Activated CD8-positive, alpha-beta T cell treated with anti-CD3 and anti-CD28 coated beads for 36 hours (primary cell): ENCODE data around the gene ADORA3. TPM values are rescaled to one million over a fixed set of nuclear protein-coding genes. Genes with fewer than 3 reads are reported as not detected.

ENCODE experiments used
- ATAC-seq: fragments of 200-7000 bp; cut with Tn5 transposase; one replicate; pipeline ENCODE4 v1.10.0; 2021; ENCODE audit warnings: mild to moderate bottlenecking, moderate library complexity
- CTCF ChIA-PET: fragments of 350-600 bp; sonication (Branson Sonifier 250); formaldehyde crosslinking; loops from one replicate; lab custom pipeline; 2021; ENCODE audit warnings: antibody characterized with exemption; lab: Charles Lee
- POLR2A ChIA-PET: fragments of 350-600 bp; sonication (Branson Sonifier 250); formaldehyde crosslinking; loops from one replicate; lab custom pipeline; 2021; ENCODE audit warnings: antibody characterized with exemption; lab: Charles Lee
- DNase-seq: peaks from one replicate; pipeline ENCODE4 v3.0.0-alpha.2; 2020
- H3K27ac Mint-ChIP-seq: one replicate; pipeline ENCODE4 v1.8.0; 2021; ENCODE audit warnings: mild to moderate bottlenecking, mixed read lengths
- H3K27me3 Mint-ChIP-seq: one replicate; pipeline ENCODE4 v1.8.0; 2021; ENCODE audit warnings: mixed read lengths
- H3K36me3 Mint-ChIP-seq: one replicate; pipeline ENCODE4 v1.8.0; 2021; ENCODE audit warnings: low read depth, mixed read lengths
- H3K4me1 Mint-ChIP-seq: one replicate; pipeline ENCODE4 v1.8.0; 2021; ENCODE audit warnings: low read depth, mixed read lengths
- H3K4me3 Mint-ChIP-seq: one replicate; pipeline ENCODE4 v1.8.0; 2021; ENCODE audit warnings: mild to moderate bottlenecking, moderate library complexity, mixed read lengths
- H3K9me3 Mint-ChIP-seq: one replicate; pipeline ENCODE4 v1.8.0; 2021; ENCODE audit warnings: mixed read lengths
- intact Hi-C: fragments of 100-400 bp; cut with micrococcal nuclease; formaldehyde crosslinking; loops from one replicate; pipeline ENCODE4 v1.10.0; 2022
- total RNA-seq, 2 experiments: library from RNA; stranded (reverse); gene quantifications; one replicate each; pipeline ENCODE4 v1.2.3, GENCODE V29; 2021
- TF ChIP-seq, protein P1 (sequence below): fragments of 200-600 bp; IDR thresholded peaks from one replicate; pipeline ENCODE4 v1.8.0; 2022; ENCODE audit warnings: antibody characterized with exemption, mild to moderate bottlenecking

Gene ADORA3
- total RNA-seq, 2 experiments from 2014 or later, result not detected

- Mint-ChIP-seq H3K4me3 (peak overlapping the region; percentile 48), H3K4me1 (peaks cover 53% of the 10 kb centered on the region), H3K27ac (peak overlapping the region; percentile 79), H3K9me3 (no peaks in the 10 kb centered on the region), H3K27me3 (no peaks in the 10 kb centered on the region), H3K36me3 (peaks cover 19% of the 10 kb centered on the region)
- TF ChIP-seq, protein P1, sequence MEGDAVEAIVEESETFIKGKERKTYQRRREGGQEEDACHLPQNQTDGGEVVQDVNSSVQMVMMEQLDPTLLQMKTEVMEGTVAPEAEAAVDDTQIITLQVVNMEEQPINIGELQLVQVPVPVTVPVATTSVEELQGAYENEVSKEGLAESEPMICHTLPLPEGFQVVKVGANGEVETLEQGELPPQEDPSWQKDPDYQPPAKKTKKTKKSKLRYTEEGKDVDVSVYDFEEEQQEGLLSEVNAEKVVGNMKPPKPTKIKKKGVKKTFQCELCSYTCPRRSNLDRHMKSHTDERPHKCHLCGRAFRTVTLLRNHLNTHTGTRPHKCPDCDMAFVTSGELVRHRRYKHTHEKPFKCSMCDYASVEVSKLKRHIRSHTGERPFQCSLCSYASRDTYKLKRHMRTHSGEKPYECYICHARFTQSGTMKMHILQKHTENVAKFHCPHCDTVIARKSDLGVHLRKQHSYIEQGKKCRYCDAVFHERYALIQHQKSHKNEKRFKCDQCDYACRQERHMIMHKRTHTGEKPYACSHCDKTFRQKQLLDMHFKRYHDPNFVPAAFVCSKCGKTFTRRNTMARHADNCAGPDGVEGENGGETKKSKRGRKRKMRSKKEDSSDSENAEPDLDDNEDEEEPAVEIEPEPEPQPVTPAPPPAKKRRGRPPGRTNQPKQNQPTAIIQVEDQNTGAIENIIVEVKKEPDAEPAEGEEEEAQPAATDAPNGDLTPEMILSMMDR, result no peak
- ChIA-PET POLR2A (interaction anchor here (0.7 to 2.7 kb wide), 13 partner anchors 13 to 279 kb away, joined by 3 to 8 read pairs (median 3); partner anchors contain the start of gene DDX20), CTCF (interaction anchor here (0.8 to 9.9 kb wide), 19 partner anchors 9 to 294 kb away, joined by 3 to 99 read pairs (median 4); partner anchors contain the start of genes ADORA3, DDX20 and TMIGD3)
- intact Hi-C loops, result no loop called here
- DNase-seq, result no peak
- no peak for ATAC-seq
These were observed 27.2 kb downstream of the ADORA3 start for GRCh38 chr1:111476214-111476613.

- POLR2A ChIA-PET, result interaction anchor here (0.7 to 2.7 kb wide), 13 partner anchors 13 to 279 kb away, joined by 3 to 8 read pairs (median 3); partner anchors contain the start of gene DDX20
- Mint-ChIP-seq H3K27ac (peak overlapping the region; percentile 79), H3K9me3 (no peaks in the 10 kb centered on the region), H3K36me3 (peaks cover 19% of the 10 kb centered on the region), H3K27me3 (no peaks in the 10 kb centered on the region), H3K4me3 (peak overlapping the region; percentile 48), H3K4me1 (peaks cover 53% of the 10 kb centered on the region)
- DNase-seq (peak; percentile 71), ATAC-seq (peak; percentile 62)
- intact Hi-C loops, result no loop called here
- TF ChIP-seq, protein P1, result no peak
- CTCF ChIA-PET, result interaction anchor here (0.9 to 9.9 kb wide), 16 partner anchors 13 to 294 kb away, joined by 3 to 99 read pairs (median 4); partner anchors contain the start of gene DDX20
These were observed 27.7 kb downstream of the ADORA3 start for GRCh38 chr1:111475701-111476100.

- TF ChIP-seq, protein P1, result no peak
- POLR2A ChIA-PET, result interaction anchor here (0.6 to 2.7 kb wide), 5 partner anchors 22 to 260 kb away, joined by 3 to 8 read pairs (median 3); no protein-coding TSS in a partner anchor
These were observed 28.9 kb downstream of the ADORA3 start for GRCh38 chr1:111474521-111474920.

DNA sequence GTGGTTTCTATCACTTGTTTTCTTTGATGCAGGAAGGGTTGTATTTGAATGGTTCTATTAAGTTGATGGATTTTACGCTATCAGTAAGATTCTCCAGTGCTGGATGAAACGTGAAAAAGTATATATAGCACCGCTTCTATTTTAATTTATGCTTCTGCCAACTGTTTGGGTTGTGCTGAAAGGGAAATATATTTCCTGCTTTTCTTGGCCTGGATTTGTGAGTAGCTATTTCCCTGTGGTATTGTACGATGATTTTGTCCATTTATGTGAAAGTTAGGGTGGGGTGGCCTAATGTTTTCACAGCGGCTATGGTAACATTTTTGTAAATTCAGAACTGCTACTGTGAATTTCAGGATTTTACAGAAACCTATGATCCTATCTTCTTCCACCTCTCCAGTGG lies 29.3 kb downstream of the ADORA3 start:
- CTCF ChIA-PET, result interaction anchor here (1.2 to 9.9 kb wide), 4 partner anchors 20 to 277 kb away, joined by 3 to 99 read pairs (median 7); no protein-coding TSS in a partner anchor
- H3K9me3 Mint-ChIP-seq, result no peaks in the 10 kb centered on the region
- TF ChIP-seq, protein P1, result no peak
- ATAC-seq (no peak), DNase-seq (no peak)
- H3K36me3 Mint-ChIP-seq, result peaks cover 19% of the 10 kb centered on the region
- H3K4me1 Mint-ChIP-seq, result peaks cover 51% of the 10 kb centered on the region
- H3K4me3 Mint-ChIP-seq, result peak overlapping the region; percentile 68
- H3K27ac Mint-ChIP-seq, result peak overlapping the region; percentile 92
- intact Hi-C loops, result loop anchor here (5.0 kb wide), 1 partner anchor 33 kb away; no protein-coding TSS in a partner anchor
- no peaks in the 10 kb centered on the region for H3K27me3 Mint-ChIP-seq
- POLR2A ChIA-PET, result interaction anchor here (0.6 to 2.7 kb wide), 4 partner anchors 22 to 260 kb away, joined by 3 to 8 read pairs (median 3); no protein-coding TSS in a partner anchor

More at GRCh38 chr1:111474521-111474920, 28.9 kb downstream of the ADORA3 start:
- H3K4me3 Mint-ChIP-seq, result peak overlapping the region; percentile 68
- CTCF ChIA-PET, result interaction anchor here (1.0 to 9.9 kb wide), 7 partner anchors 21 to 277 kb away, joined by 3 to 99 read pairs (median 4); no protein-coding TSS in a partner anchor
- intact Hi-C loops, result loop anchor here (5.0 kb wide), 1 partner anchor 33 kb away; no protein-coding TSS in a partner anchor
- DNase-seq (no peak), ATAC-seq (no peak)
- H3K27me3 Mint-ChIP-seq, result no peaks in the 10 kb centered on the region
- peak overlapping the region; percentile 92 for H3K27ac Mint-ChIP-seq
- H3K4me1 Mint-ChIP-seq, result peaks cover 51% of the 10 kb centered on the region
- peaks cover 19% of the 10 kb centered on the region for H3K36me3 Mint-ChIP-seq
- no peaks in the 10 kb centered on the region for H3K9me3 Mint-ChIP-seq
